Limb (tissue), 2 donors: Measurements from ENCODE around the gene TJP3.
"Not testable (repeated sequence)": the region's sequence is repeated elsewhere in the genome, so short reads cannot be mapped to it uniquely, and the experiment has no call there.

Experiments used
- DNase-seq, 2 donors: peaks; one replicate each; pipeline ENCODE4 v3.0.0-alpha.2; 2016; ENCODE audit errors: extremely low spot score in 2 of 2

The TJP3 gene, protein sequence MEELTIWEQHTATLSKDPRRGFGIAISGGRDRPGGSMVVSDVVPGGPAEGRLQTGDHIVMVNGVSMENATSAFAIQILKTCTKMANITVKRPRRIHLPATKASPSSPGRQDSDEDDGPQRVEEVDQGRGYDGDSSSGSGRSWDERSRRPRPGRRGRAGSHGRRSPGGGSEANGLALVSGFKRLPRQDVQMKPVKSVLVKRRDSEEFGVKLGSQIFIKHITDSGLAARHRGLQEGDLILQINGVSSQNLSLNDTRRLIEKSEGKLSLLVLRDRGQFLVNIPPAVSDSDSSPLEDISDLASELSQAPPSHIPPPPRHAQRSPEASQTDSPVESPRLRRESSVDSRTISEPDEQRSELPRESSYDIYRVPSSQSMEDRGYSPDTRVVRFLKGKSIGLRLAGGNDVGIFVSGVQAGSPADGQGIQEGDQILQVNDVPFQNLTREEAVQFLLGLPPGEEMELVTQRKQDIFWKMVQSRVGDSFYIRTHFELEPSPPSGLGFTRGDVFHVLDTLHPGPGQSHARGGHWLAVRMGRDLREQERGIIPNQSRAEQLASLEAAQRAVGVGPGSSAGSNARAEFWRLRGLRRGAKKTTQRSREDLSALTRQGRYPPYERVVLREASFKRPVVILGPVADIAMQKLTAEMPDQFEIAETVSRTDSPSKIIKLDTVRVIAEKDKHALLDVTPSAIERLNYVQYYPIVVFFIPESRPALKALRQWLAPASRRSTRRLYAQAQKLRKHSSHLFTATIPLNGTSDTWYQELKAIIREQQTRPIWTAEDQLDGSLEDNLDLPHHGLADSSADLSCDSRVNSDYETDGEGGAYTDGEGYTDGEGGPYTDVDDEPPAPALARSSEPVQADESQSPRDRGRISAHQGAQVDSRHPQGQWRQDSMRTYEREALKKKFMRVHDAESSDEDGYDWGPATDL

DNA sequence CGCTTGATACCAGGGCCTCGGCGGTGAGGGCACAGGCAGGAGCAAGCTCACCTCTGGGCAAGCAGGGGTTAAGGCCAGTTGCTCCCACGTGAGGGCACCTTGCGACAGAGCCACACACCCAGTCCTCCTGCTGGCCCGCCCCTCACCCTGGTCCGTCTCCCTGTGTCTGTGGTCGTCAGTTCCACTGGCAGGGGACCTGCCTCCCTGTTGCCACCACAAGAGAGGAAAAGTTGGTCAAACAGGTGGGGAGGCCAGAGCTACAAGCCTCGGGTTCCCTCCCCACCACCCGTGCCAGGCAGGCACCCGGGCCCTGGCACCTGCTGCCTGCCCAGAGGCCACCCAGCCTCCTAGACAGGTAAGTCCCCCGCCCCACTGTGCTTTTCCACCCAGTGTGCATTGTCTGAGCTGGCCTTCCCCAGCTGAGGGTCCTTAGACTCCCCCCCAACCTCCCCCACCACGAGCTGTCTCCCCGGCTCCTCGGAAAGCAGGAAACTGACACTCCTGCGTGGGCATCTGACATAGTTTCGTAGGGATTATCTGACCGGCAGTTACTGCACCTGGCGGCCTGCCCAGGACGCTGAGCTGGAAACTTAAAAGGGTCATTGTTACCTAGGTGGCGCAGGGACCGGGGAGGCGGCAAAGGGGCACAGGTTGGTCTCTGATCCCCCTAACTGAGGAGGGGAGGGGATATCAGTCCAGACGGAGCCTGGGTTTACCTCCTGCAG, at the start of gene TJP3:
TJP3 (plus strand) TSS at position 178 of the 725 bp plus-strand sequence. CDS start 20,049 bp downstream, outside the sequence.
- DNase-seq: no peak

- no peak for DNase-seq
These were observed 49.1 kb upstream of the TJP3 start for GRCh38 chr19:3658870-3659745.

DNA sequence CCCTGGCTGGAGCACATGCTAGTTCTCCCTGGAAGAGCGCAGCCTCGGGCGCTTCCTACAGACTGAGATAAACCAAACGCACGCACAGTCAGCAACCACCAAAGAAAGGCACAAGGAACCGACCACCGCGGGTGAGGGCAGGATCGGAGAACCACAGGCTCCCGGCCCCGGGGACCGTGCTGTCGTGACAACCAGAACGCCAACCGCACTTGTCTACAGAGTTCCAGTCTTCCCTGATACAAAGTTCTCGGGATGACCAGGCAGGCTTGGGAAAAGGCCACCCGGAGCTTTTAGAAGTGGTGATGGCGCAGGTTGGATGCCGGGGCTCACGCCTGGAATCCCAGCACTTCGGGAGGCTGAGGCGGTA, 48.5 kb upstream of the TJP3 start:
- no peak for DNase-seq

- DNase-seq: no peak
These were observed 47.5 kb upstream of the TJP3 start for GRCh38 chr19:3660493-3661219.

DNA sequence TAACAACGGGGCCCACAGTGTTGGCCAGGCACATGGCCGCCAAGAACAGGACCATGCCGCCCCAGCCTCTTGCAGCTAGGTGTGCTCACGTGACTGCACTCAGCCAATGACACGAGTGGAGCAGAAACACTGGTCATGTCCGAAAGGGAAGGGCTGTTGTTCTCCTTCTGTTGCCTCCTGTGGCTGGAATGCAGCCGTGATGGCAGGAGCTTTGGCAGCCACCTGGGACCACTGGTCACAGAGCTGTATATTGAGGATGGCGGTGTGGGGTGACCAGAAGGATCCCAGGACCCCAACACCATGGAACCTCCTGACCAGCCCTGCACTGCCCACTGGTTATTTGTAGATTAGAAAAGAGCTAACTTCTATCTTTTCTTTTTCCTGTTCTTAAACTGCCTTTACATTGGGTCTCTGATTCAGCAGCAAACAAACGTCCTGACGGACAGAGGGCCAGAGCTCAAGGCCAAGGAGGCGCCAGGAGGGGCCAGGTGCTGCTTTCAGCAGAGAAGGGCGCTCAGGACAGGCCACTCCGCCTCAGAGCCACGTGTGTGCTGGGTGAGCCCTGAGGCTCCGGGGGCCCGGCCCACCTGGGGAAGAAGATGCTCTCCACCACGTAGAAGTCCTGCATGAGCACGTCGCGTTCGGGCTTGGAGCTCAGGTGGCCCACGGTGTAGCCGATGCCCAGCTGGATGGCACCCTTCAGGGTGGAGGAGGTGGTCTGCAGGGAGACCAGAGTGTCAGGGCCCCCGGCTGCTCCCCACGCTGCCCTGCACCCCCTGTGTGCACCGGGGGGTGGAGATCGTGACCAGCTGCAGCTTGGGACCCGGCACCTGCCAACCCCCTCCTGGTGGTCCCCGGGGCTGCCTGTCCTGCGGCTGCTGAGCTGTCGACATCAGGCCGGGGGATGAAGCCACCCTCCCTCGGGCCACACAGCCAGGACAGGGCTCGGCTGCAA, 46.6 kb upstream of the TJP3 start:
- no peak for DNase-seq

DNA sequence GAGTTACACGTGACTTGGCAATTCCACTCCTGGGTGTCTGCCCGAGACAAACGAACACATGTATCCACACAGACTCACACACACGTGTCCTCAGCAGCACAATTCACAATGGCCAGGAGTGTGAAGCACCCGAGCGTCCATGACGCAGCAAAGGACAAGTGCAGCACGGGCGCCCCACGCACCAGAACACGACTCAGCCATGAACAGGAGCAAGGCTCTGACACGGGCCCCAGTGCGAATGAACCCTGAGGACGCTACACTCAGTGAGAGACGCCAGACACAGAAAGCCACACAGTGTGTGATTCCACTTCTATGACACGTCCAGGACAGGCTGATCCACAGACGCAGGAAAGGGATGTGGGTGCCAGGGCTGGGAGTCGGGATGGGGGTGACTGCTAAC, 44.3 kb upstream of the TJP3 start:
- DNase-seq: no peak

GRCh38 chr19:3664879-3665642, 43.1 kb upstream of the TJP3 start:
- no peak for DNase-seq

GRCh38 chr19:3665681-3666544, 42.3 kb upstream of the TJP3 start:
- peak; percentile 16 to 84 for DNase-seq

- DNase-seq: not testable (repeated sequence)
These were observed 41.7 kb upstream of the TJP3 start for GRCh38 chr19:3666545-3666856.

DNA sequence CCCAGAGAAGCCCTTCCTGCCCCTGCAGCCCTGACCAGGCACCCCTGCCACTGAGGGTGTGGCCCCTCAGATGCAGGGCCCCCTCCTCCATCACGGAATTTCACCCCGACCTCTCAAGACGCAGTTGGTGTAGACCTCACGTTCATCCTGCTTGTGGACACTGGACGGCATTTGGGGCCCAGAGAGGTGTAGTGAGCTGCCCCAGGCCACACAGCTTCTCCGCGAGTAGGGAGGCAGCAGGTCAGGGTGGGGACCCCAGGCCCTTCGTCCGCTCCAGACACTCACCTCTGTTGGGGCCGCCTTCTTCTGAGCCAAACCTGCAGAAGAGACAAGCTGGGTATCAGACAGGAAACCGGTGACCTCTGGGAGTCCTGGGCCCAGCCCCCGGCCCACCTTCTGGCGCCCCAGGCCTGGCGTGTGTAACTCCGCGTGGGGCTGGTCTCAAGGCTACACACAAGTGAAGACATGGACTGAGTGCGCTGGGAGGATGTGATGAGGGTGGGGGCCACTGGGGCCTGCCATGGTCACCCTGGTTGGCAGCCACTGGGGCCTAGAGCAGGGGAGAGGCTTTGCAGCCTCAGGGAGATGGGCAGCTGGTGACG, 41.0 kb upstream of the TJP3 start:
- no peak for DNase-seq

GRCh38 chr19:3667766-3668165, 40.4 kb upstream of the TJP3 start:
- DNase-seq: no peak

- no peak for DNase-seq
These were observed 39.7 kb upstream of the TJP3 start for GRCh38 chr19:3668331-3669081.

DNA sequence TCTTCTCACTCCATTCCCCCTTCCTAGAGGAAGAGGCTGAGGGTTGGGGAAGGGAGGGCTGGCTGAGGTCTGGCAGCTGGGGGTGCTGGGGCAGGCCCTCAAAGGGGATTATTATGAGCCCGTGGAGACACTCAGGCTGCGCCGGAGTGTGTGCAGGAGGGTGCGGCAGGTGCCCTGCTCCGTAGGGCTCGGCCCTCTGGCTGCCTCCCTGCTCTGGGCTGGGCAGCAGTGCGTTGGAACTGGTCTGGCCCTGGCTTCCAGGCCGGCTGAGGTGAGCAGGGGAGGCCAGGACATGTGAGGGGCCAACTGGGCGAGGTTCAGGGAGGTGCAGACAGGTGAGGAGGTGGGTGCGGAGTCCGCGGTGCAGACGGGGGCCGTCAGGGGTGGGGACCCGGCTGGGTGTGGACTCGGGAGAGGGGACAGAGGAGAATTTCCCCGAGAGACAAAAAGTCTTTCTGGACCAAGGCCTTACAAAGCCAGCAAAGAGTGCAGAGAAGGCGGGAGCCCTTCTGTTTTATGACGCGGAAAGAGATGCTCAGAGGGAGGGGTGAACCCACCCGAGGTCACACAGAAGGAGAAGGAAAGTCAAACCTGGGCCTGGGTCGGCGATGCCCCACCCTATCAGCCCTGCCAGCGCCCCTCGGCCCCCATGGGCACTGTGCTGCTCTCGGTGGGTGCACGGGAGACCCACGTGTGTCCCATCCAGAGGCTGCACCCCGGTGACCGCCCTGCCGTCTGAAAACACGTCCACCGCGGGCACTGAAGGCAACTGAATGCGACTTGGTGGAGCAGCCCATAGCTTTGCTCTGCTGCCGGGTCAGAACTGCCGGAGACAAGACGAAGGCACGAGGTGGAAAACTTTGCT, 38.9 kb upstream of the TJP3 start:
- DNase-seq: no peak

- DNase-seq: peak; percentile 69 to 74
These were observed 38.0 kb upstream of the TJP3 start for GRCh38 chr19:3669947-3670795.
